Measurements from ENCODE around the gene MAP1LC3C. TPM values are rescaled to one million over a fixed set of nuclear protein-coding genes. Genes with fewer than 3 reads are reported as not detected.
"Not testable (repeated sequence)": the region's sequence is repeated elsewhere in the genome, so short reads cannot be mapped to it uniquely, and the experiment has no call there.

The MAP1LC3C gene
- polyA plus RNA-seq, 2 donors: 0.37 to 0.67 TPM

DNA sequence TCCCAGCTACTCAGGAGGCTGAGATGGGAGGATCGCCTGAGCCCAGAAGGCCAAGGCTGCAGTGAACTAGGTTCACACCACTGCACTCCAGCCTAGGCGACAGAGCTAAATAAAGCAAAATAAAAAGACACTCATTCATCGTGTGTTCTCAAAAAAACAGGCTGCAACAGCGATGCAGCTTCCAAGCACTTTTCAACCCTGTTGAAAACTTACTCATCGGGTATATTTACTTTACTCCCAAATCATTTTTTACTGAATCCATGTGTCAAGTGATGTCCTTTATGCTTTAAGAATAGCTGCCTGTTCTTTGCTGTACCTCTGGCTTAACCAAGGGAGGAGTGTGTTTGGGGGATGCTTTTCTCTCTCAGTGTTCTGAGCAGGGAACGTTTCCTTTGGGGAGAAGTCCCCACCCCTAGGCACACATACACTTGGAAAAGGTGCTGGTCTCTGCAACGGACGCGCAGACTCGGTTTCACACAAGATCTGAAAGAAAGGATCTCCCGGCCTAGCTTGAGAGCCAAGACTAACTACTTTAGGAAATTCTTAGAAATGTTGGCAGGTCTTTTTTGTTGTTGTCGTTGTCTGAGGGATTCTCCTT is 1.4 kb downstream of the MAP1LC3C start:
- WGBS, 2 donors: 51 to 63% methylated on average over 12 of the region's 12 CpGs
- no peak overlapping the region for H3K27ac ChIP-seq (ENCODE audit: low read depth in 2 of 2, low read length in 1 of 2)

GRCh38 chr1:241994171-241994570 is 4.7 kb downstream of the MAP1LC3C start:
- 79 to 87% methylated on average over 9 of the region's 9 CpGs for WGBS, 2 donors
- Histone ChIP-seq H3K4me1 (ENCODE audit: control insufficient read depth in 2 of 2, insufficient read depth in 2 of 2, low read length in 1 of 2) (peaks cover 0 to 5% of the 10 kb centered on the region in 2 donors), H3K27me3 (ENCODE audit: control insufficient read depth in 1 of 2, insufficient read depth in 2 of 2, low read length in 2 of 2) (peaks cover 0 to 2% of the 10 kb centered on the region in 2 donors), H3K9me3 (ENCODE audit: control insufficient read depth in 2 of 2, insufficient read depth in 1 of 2, low read depth in 1 of 2, low read length in 1 of 2) (no peaks in the 10 kb centered on the region), H3K27ac (ENCODE audit: low read depth in 2 of 2, low read length in 1 of 2) (no peak overlapping the region), H3K4me3 (ENCODE audit: low read depth in 1 of 2, low read length in 2 of 2) (no peak overlapping the region), H3K36me3 (ENCODE audit: control insufficient read depth in 2 of 2, insufficient read depth in 2 of 2, low read length in 1 of 2) (no peaks in the 10 kb centered on the region)

More for the DNA sequence above, 1.4 kb downstream of the MAP1LC3C start:
- Histone ChIP-seq H3K4me1 (ENCODE audit: control insufficient read depth in 2 of 2, insufficient read depth in 2 of 2, low read length in 1 of 2) (peaks cover 0 to 5% of the 10 kb centered on the region in 2 donors), H3K4me3 (ENCODE audit: low read depth in 1 of 2, low read length in 2 of 2) (no peak overlapping the region), H3K36me3 (ENCODE audit: control insufficient read depth in 2 of 2, insufficient read depth in 2 of 2, low read length in 1 of 2) (no peaks in the 10 kb centered on the region), H3K27me3 (ENCODE audit: control insufficient read depth in 1 of 2, insufficient read depth in 2 of 2, low read length in 2 of 2) (no peaks in the 10 kb centered on the region), H3K9me3 (ENCODE audit: control insufficient read depth in 2 of 2, insufficient read depth in 1 of 2, low read depth in 1 of 2, low read length in 1 of 2) (no peaks in the 10 kb centered on the region)

DNA sequence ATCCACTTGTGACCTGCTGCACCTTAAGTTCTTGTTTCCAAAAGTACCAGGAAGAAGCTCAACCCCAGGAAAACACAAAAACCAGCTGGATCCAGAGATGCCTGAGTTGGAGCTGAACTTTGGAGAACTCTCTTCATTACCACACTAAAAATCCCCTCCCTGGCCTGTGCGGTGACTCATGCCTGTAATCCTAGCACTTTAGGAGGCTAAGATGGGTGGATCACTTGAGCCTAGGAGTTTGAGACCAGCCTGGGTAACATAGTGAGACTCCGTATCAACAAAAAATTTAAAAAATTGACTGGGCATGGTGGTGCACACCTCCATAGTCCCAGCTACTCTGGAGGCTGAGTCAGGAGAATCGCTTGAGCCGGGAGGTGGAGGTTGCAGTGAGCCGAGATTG is 6.2 kb downstream of the MAP1LC3C start:
- H3K27ac ChIP-seq (ENCODE audit: low read depth in 2 of 2, low read length in 1 of 2): no peak overlapping the region
- H3K9me3 ChIP-seq (ENCODE audit: control insufficient read depth in 2 of 2, insufficient read depth in 1 of 2, low read depth in 1 of 2, low read length in 1 of 2): no peaks in the 10 kb centered on the region

DNA sequence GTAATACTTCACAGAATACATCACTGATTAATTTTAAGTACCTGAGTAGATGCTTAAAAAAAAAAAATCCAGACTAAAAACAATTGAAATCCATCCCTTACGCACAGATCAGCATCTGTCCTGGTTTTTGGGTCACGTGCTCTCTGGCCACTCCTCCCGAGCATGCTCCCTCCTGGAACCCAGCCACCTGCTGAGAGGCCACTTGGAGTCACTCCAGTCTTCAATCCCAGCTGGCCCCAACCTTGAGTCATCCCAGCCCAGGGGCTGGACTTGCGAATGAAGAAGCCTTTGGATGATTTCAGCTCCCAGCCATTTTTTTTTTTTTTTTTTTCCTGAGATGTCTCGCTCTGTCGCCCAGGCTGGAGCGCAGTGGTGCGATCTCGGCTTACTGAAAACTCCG is 8.9 kb downstream of the MAP1LC3C start:
- Histone ChIP-seq H3K36me3 (ENCODE audit: control insufficient read depth in 2 of 2, insufficient read depth in 2 of 2, low read length in 1 of 2) (no peaks in the 10 kb centered on the region), H3K27me3 (ENCODE audit: control insufficient read depth in 1 of 2, insufficient read depth in 2 of 2, low read length in 2 of 2) (peaks cover 0 to 2% of the 10 kb centered on the region in 2 donors), H3K4me1 (ENCODE audit: control insufficient read depth in 2 of 2, insufficient read depth in 2 of 2, low read length in 1 of 2) (peaks cover 0 to 5% of the 10 kb centered on the region in 2 donors), H3K27ac (ENCODE audit: low read depth in 2 of 2, low read length in 1 of 2) (no peak overlapping the region), H3K4me3 (ENCODE audit: low read depth in 1 of 2, low read length in 2 of 2) (no peak overlapping the region), H3K9me3 (ENCODE audit: control insufficient read depth in 2 of 2, insufficient read depth in 1 of 2, low read depth in 1 of 2, low read length in 1 of 2) (no peaks in the 10 kb centered on the region)
- 64 to 67% methylated on average over 10 of the region's 10 CpGs for WGBS, 2 donors

More for the DNA sequence above, 6.2 kb downstream of the MAP1LC3C start:
- no peak overlapping the region for H3K4me3 ChIP-seq (ENCODE audit: low read depth in 1 of 2, low read length in 2 of 2)
- peaks cover 0 to 2% of the 10 kb centered on the region in 2 donors for H3K27me3 ChIP-seq (ENCODE audit: control insufficient read depth in 1 of 2, insufficient read depth in 2 of 2, low read length in 2 of 2)
- WGBS, 2 donors: 80 to 84% methylated on average over 5 of the region's 5 CpGs
- peaks cover 0 to 5% of the 10 kb centered on the region in 2 donors for H3K4me1 ChIP-seq (ENCODE audit: control insufficient read depth in 2 of 2, insufficient read depth in 2 of 2, low read length in 1 of 2)
- H3K36me3 ChIP-seq (ENCODE audit: control insufficient read depth in 2 of 2, insufficient read depth in 2 of 2, low read length in 1 of 2): no peaks in the 10 kb centered on the region

DNA sequence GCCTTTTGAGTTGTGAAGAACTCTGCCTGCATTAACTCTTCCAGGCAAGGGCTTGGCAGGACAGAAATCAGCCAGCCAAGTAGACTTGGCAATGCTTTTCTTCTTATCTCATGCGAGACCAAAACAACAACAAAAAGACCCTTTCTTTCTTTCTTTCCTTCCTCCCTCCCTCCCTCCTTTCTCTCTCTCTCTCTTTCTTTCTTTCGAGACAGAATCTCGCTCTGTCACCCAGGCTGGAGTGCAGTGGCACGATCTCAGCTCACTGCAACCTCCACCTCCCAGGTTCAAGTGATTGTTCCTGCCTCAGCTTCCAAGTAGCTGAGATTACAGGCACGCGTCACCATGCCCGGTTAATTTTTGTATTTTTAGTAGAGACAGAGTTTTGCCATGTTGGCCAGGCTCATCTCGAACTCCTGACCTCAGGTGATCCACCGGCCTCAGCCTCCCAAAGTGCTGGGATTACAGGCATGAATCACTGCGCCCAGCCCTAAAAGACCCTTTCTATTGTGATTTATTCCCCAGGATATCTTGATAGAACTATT is 10.4 kb downstream of the MAP1LC3C start:
- H3K9me3 ChIP-seq (ENCODE audit: control insufficient read depth in 2 of 2, insufficient read depth in 1 of 2, low read depth in 1 of 2, low read length in 1 of 2); H3K27me3 ChIP-seq (ENCODE audit: control insufficient read depth in 1 of 2, insufficient read depth in 2 of 2, low read length in 2 of 2); H3K4me1 ChIP-seq (ENCODE audit: control insufficient read depth in 2 of 2, insufficient read depth in 2 of 2, low read length in 1 of 2); H3K4me3 ChIP-seq (ENCODE audit: low read depth in 1 of 2, low read length in 2 of 2); H3K27ac ChIP-seq (ENCODE audit: low read depth in 2 of 2, low read length in 1 of 2); H3K36me3 ChIP-seq (ENCODE audit: control insufficient read depth in 2 of 2, insufficient read depth in 2 of 2, low read length in 1 of 2): not testable (repeated sequence)
- 58 to 68% methylated on average over 10 of the region's 10 CpGs for WGBS, 2 donors

DNA sequence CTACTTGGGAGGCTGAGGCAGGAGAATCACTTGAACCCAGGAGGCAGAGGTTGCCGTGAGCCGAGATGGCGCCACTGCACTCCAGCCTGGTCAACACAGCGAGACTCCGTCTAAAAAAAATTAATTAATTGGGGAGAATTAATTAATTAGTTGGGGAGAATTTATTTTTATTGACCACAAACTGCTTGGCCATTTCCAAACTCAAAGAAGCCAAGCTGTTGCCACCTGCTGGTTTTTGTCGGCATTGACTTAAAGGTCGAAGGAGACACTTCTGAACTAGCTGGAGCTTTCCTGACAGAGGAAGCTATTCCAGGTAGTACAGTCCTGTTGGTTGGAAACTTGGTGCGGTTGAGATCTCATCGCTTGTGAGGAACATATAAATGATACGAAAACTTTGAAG is 13.1 kb downstream of the MAP1LC3C start:
- Histone ChIP-seq H3K27me3 (ENCODE audit: control insufficient read depth in 1 of 2, insufficient read depth in 2 of 2, low read length in 2 of 2) (peaks cover 0 to under 1% of the 10 kb centered on the region in 2 donors), H3K4me1 (ENCODE audit: control insufficient read depth in 2 of 2, insufficient read depth in 2 of 2, low read length in 1 of 2) (no peaks in the 10 kb centered on the region), H3K27ac (ENCODE audit: low read depth in 2 of 2, low read length in 1 of 2) (no peak overlapping the region), H3K36me3 (ENCODE audit: control insufficient read depth in 2 of 2, insufficient read depth in 2 of 2, low read length in 1 of 2) (no peaks in the 10 kb centered on the region), H3K9me3 (ENCODE audit: control insufficient read depth in 2 of 2, insufficient read depth in 1 of 2, low read depth in 1 of 2, low read length in 1 of 2) (no peaks in the 10 kb centered on the region), H3K4me3 (ENCODE audit: low read depth in 1 of 2, low read length in 2 of 2) (no peak overlapping the region)
- 74 to 79% methylated on average over 10 of the region's 10 CpGs for WGBS, 2 donors

GRCh38 chr1:241979926-241980325 is 19.0 kb downstream of the MAP1LC3C start:
- no peaks in the 10 kb centered on the region for H3K27me3 ChIP-seq (ENCODE audit: control insufficient read depth in 1 of 2, insufficient read depth in 2 of 2, low read length in 2 of 2)
- no peaks in the 10 kb centered on the region for H3K4me1 ChIP-seq (ENCODE audit: control insufficient read depth in 2 of 2, insufficient read depth in 2 of 2, low read length in 1 of 2)
- WGBS, 2 donors: 74 to 83% methylated on average over 1 of the region's 1 CpG
- no peaks in the 10 kb centered on the region for H3K9me3 ChIP-seq (ENCODE audit: control insufficient read depth in 2 of 2, insufficient read depth in 1 of 2, low read depth in 1 of 2, low read length in 1 of 2)
- H3K4me3 ChIP-seq (ENCODE audit: low read depth in 1 of 2, low read length in 2 of 2): no peak overlapping the region
- no peak overlapping the region for H3K27ac ChIP-seq (ENCODE audit: low read depth in 2 of 2, low read length in 1 of 2)
- no peaks in the 10 kb centered on the region for H3K36me3 ChIP-seq (ENCODE audit: control insufficient read depth in 2 of 2, insufficient read depth in 2 of 2, low read length in 1 of 2)

GRCh38 chr1:241979071-241979470 is 19.8 kb downstream of the MAP1LC3C start:
- 92 to 95% methylated on average over 18 of the region's 18 CpGs for WGBS, 2 donors
- no peaks in the 10 kb centered on the region for H3K36me3 ChIP-seq (ENCODE audit: control insufficient read depth in 2 of 2, insufficient read depth in 2 of 2, low read length in 1 of 2)
- H3K9me3 ChIP-seq (ENCODE audit: control insufficient read depth in 2 of 2, insufficient read depth in 1 of 2, low read depth in 1 of 2, low read length in 1 of 2): no peaks in the 10 kb centered on the region
- H3K27ac ChIP-seq (ENCODE audit: low read depth in 2 of 2, low read length in 1 of 2): no peak overlapping the region
- H3K4me3 ChIP-seq (ENCODE audit: low read depth in 1 of 2, low read length in 2 of 2): no peak overlapping the region
- H3K27me3 ChIP-seq (ENCODE audit: control insufficient read depth in 1 of 2, insufficient read depth in 2 of 2, low read length in 2 of 2): no peaks in the 10 kb centered on the region
- no peaks in the 10 kb centered on the region for H3K4me1 ChIP-seq (ENCODE audit: control insufficient read depth in 2 of 2, insufficient read depth in 2 of 2, low read length in 1 of 2)

DNA sequence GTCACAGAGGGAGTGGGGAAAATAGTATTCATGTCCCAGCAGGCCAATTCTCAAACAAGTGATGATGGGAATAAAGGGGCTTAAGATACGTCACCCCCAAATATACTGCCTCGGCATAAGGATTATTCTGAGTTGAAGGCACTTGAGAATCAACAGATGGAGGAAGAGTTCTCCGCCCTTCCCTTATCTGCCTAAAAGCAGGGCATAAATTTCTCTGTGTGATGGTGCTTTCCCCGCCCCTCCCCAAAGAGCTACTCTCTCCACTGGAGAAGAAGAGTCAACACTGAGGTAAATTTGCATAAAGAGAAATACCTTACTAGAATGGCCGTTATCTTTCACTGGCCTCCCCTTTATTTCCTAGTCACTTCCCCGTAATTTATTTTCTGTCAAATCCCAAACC is 22.7 kb downstream of the MAP1LC3C start:
- 69 to 70% methylated on average over 6 of the region's 6 CpGs for WGBS, 2 donors
- no peaks in the 10 kb centered on the region for H3K27me3 ChIP-seq (ENCODE audit: control insufficient read depth in 1 of 2, insufficient read depth in 2 of 2, low read length in 2 of 2)
- no peak overlapping the region for H3K4me3 ChIP-seq (ENCODE audit: low read depth in 1 of 2, low read length in 2 of 2)
- no peaks in the 10 kb centered on the region for H3K9me3 ChIP-seq (ENCODE audit: control insufficient read depth in 2 of 2, insufficient read depth in 1 of 2, low read depth in 1 of 2, low read length in 1 of 2)
- H3K36me3 ChIP-seq (ENCODE audit: control insufficient read depth in 2 of 2, insufficient read depth in 2 of 2, low read length in 1 of 2): no peaks in the 10 kb centered on the region
- no peaks in the 10 kb centered on the region for H3K4me1 ChIP-seq (ENCODE audit: control insufficient read depth in 2 of 2, insufficient read depth in 2 of 2, low read length in 1 of 2)
- H3K27ac ChIP-seq (ENCODE audit: low read depth in 2 of 2, low read length in 1 of 2): no peak overlapping the region

DNA sequence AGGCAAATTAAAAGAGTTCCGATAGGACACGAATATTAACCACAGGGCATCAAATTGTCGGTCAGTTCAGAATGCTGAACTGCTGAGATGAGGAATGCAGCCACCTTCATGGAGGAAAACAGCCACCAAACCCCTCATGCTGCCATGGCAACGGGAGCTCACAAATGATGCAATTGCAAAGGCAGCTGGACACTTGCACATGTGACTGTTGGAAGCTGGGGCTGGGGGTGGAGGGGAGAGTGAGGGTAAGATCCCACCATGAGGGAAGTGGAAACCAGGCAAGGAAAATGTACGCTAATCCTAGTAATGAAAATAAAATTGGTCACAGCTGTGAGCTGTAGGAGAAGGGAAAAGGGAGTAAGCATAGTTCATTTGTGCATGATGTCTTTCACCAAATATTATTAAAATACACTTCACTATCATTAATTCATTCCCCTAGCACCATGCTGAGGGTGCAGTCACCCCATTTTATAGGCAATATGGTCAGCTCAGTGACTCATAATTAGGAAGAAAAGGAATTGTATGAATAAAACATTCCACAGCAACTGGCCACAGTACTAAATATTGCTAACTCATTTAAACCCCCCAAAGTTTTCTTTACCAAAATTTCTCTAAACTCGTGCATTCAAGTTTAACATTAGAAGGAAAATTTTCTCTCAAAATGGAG is 26.1 kb downstream of the MAP1LC3C start:
- no peak overlapping the region for H3K27ac ChIP-seq (ENCODE audit: low read depth in 2 of 2, low read length in 1 of 2)
- WGBS, 2 donors: 56 to 62% methylated on average over 6 of the region's 6 CpGs

More for the DNA sequence above, 26.1 kb downstream of the MAP1LC3C start:
- Histone ChIP-seq H3K36me3 (ENCODE audit: control insufficient read depth in 2 of 2, insufficient read depth in 2 of 2, low read length in 1 of 2) (no peaks in the 10 kb centered on the region), H3K9me3 (ENCODE audit: control insufficient read depth in 2 of 2, insufficient read depth in 1 of 2, low read depth in 1 of 2, low read length in 1 of 2) (no peaks in the 10 kb centered on the region), H3K4me1 (ENCODE audit: control insufficient read depth in 2 of 2, insufficient read depth in 2 of 2, low read length in 1 of 2) (no peaks in the 10 kb centered on the region), H3K27me3 (ENCODE audit: control insufficient read depth in 1 of 2, insufficient read depth in 2 of 2, low read length in 2 of 2) (no peaks in the 10 kb centered on the region), H3K4me3 (ENCODE audit: low read depth in 1 of 2, low read length in 2 of 2) (no peak overlapping the region)

Data from esophagus (tissue), 2 donors.